Epithelial cell of proximal tubule (primary cell): ENCODE results near the gene CIITA. TPM values are rescaled to one million over a fixed set of nuclear protein-coding genes. Genes with fewer than 3 reads are reported as not detected.
"Not testable (repeated sequence)": the region's sequence is repeated elsewhere in the genome, so short reads cannot be mapped to it uniquely, and the experiment has no call there.

ENCODE experiments used
- DNase-seq: peaks from one replicate; pipeline ENCODE4 v3.0.0-alpha.2; 2011; ENCODE audit warnings: low read depth
- H3K4me3 ChIP-seq: 2 replicates; pipeline ENCODE4 v1.5.1; 2011; ENCODE audit warnings: low read depth, mild to moderate bottlenecking, low read length
- CTCF ChIP-seq: conservative IDR thresholded peaks from 2 replicates; pipeline ENCODE4 v1.5.1; 2012; ENCODE audit warnings: low read depth, mild to moderate bottlenecking, low read length
- total RNA-seq: library from RNA; depleted of rRNA; stranded (reverse); fragments of >200 nt; gene quantifications from 2 replicates; pipeline ENCODE4 v1.2.3, GENCODE V29; 2015

Gene CIITA
- total RNA-seq, 1 donor from 2014 or later = not detected

DNA sequence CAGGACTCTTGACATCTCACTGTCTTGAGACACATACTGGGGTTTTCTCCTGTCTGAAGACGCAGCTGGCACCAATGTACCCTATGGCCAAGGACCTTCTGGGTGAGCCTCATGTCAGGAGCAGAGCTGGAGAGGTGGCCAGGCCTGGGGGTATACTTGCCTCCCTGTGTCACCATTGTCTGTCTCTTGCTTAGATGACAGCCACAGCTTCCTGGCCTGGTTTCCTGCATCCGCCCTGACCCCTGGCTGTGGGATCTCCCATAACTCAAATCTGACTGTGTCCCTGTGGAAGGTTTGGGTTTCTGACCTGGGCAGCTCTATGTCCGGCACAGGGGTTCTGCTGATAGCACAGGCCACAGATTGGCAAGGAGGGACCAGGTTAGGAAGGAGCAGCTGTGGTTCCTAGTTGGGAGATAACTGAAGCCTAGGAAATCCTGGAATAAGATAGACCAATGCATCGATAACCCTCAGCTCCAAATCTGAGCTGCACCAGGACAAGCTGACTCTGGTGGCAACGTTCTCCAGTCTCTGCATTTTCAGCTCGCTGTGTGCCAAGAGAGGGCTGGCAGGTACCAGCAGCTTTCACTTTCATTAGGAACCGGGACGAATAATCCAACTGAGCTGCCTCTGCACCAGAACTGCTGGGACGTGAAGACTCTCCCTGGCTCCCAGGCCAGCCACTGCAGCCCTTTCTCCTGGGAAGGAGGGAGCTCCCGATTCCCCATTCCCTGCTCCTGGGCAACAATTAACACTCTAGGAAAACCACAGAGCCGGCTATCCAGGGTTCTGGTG, 60.3 kb downstream of the CIITA start:
- H3K4me3 ChIP-seq = peak overlapping the region; percentile 28
- no peak for DNase-seq
- TF ChIP-seq CTCF = peak; percentile 14

DNA sequence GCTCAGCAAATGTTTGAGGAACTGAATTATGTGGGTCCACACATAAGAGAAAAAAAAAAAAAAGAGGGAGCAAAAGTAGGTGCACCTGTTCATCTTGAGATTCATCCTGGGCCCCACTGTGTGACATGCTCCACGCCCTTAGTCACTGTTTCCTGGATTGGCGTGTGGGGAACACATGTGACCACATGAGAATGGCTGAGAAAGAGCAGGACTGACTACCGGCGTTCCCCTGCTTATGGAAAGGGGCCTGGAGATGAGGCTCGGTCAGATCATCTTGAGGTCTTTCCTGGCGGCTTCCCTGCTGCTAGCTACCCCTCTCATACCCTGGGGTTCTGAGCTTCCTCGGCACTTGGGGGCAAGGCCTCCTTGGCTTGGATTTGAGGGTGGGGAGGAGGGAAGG, 61.3 kb downstream of the CIITA start:
- no peak for TF ChIP-seq CTCF
- H3K4me3 ChIP-seq = no peak overlapping the region
- no peak for DNase-seq

- no peak for DNase-seq
- TF ChIP-seq CTCF = no peak
- H3K4me3 ChIP-seq = peak overlapping the region; percentile 65
Observed at GRCh38 chr16:10938796-10939648, 62.0 kb downstream of the CIITA start.

DNA sequence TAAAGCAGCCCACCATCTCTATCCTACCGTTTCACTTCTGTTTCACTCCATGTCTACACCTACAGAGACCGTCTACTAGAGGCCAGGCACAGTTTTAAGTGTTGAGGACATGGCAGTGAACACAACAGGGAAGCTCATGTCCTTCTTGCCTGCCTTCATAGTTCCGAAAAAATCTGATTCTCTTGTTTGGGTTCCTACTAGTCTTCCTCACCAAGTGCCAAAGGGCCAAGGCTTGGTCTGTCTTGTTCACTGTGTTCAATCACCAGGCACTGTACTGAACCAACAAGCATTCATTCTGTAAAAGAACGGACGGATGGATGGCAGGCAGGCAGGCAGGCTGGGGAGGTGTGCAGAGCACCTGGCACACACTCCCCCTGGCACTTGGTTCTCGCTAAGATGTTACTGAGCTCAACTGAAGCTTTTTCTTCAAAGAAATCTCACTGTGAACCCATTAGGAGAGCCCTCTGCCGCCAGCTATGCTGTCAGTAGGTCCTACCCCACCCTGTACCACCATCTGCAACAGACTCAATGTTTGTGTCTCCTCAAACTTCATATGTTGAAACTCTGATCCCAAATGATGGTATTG, 62.7 kb downstream of the CIITA start:
- no peak for TF ChIP-seq CTCF
- DNase-seq = no peak
- peak overlapping the region; percentile 65 for H3K4me3 ChIP-seq

GRCh38 chr16:10940501-10941079, 63.6 kb downstream of the CIITA start:
- TF ChIP-seq CTCF = no peak
- no peak for DNase-seq
- H3K4me3 ChIP-seq = peak overlapping the region; percentile 65

- peak overlapping the region; percentile 65 for H3K4me3 ChIP-seq
- DNase-seq = no peak
- TF ChIP-seq CTCF = no peak
Observed at GRCh38 chr16:10941127-10941933, 64.3 kb downstream of the CIITA start.

- peak overlapping the region; percentile 65 for H3K4me3 ChIP-seq
- DNase-seq = not testable (repeated sequence)
Observed at GRCh38 chr16:10941935-10942351, 64.9 kb downstream of the CIITA start.
